Muscle of leg (tissue), 11 donors: Measurements from ENCODE around the gene CCDC12. TPM values are rescaled to one million over a fixed set of nuclear protein-coding genes. Genes with fewer than 3 reads are reported as not detected.

Experiments used
- DNase-seq: peaks from one replicate; pipeline ENCODE4 v3.0.0; 2013
- H3K27ac ChIP-seq: one replicate; pipeline ENCODE4 v1.5.1; 2013; ENCODE audit warnings: mild to moderate bottlenecking, low read length, control low read depth
- H3K27me3 ChIP-seq: one replicate; pipeline ENCODE4 v1.6.1; 2013; ENCODE audit warnings: low read length; ENCODE audit not compliant: control insufficient read depth, insufficient read depth
- H3K36me3 ChIP-seq: one replicate; pipeline ENCODE4 v1.6.1; 2013; ENCODE audit warnings: low read length; ENCODE audit not compliant: control insufficient read depth, insufficient read depth
- H3K4me1 ChIP-seq: one replicate; pipeline ENCODE4 v1.6.1; 2013; ENCODE audit warnings: low read length; ENCODE audit not compliant: control insufficient read depth, insufficient read depth
- H3K4me3 ChIP-seq: one replicate; pipeline ENCODE4 v1.5.1; 2013; ENCODE audit warnings: low read length, control low read depth
- H3K9me3 ChIP-seq: replicated peaks from 2 replicates; pipeline ENCODE4 v1.6.1; 2013; ENCODE audit warnings: low read depth, low read length; ENCODE audit not compliant: control insufficient read depth
- WGBS: methylation state at CpG from one replicate; pipeline ENCODE4 v1.1.5; 2013; ENCODE audit warnings: missing lambda C conversion rate; ENCODE audit not compliant: insufficient coverage; 5-methylcytosine and 5-hydroxymethylcytosine counted together
- polyA plus RNA-seq, 8 donors: library from polyadenylated mRNA; unstranded; fragments of 120-200 nt; gene quantifications; one replicate each; pipeline versions ENCODE4 v1.2.1 to v1.2.3, GENCODE V29; 2013; ENCODE audit warnings: inconsistent platforms in 1 of 8, low replicate concordance in 1 of 8; ENCODE audit not compliant: insufficient read length in 8 of 8, insufficient read depth in 1 of 8
- total RNA-seq: library from RNA; stranded (reverse); fragments of 120-200 nt; gene quantifications from one replicate; pipeline ENCODE4 v1.2.4, GENCODE V29; 2013

The CCDC12 gene
- total and polyA plus RNA-seq, 9 donors, result 37.7 to 56.4 (median 46.9) TPM

GRCh38 chr3:46930945-46931403 lies 45.6 kb downstream of the CCDC12 start:
- Histone ChIP-seq H3K4me3 (no peak overlapping the region), H3K27ac (peak overlapping the region; percentile 78), H3K27me3 (no peaks in the 10 kb centered on the region), H3K9me3 (no peaks in the 10 kb centered on the region), H3K4me1 (peaks cover 79% of the 10 kb centered on the region), H3K36me3 (peaks cover 21% of the 10 kb centered on the region)
- DNase-seq, result no peak
- no CpG with 5 or more reads among the region's 3 CpGs for whole genome bisulfite sequencing

- no peak overlapping the region for H3K4me3 ChIP-seq
- DNase-seq, result no peak
- peaks cover 22% of the 10 kb centered on the region for H3K36me3 ChIP-seq
- peaks cover 80% of the 10 kb centered on the region for H3K4me1 ChIP-seq
- 87% methylated on average over 8 of the region's 9 CpGs for WGBS
- H3K27me3 ChIP-seq, result no peaks in the 10 kb centered on the region
- no peaks in the 10 kb centered on the region for H3K9me3 ChIP-seq
- H3K27ac ChIP-seq, result peak overlapping the region; percentile 78
Measured at GRCh38 chr3:46930166-46930944, 46.2 kb downstream of the CCDC12 start.

DNA sequence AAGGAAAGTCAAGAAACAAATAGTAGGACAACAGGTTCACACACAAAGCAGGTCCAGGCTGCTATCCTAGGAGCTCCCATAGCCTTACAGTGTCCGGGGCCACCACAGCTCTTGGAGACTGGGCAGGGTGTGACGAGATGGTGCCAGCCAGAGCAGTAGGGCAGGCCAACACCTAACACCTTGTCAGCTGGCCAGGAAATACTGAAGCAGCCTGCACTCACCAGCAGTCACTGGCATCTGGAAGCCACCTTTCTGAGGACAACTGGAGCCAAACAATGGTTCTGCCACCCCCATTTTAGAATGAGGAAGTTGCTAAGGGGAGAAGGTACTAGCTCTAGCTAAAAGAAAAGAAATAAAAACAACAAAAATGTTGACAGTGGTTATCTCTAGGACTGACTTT lies 47.2 kb downstream of the CCDC12 start:
- H3K4me1 ChIP-seq, result peaks cover 76% of the 10 kb centered on the region
- DNase-seq, result no peak
- H3K4me3 ChIP-seq, result no peak overlapping the region
- WGBS, result 95% methylated on average over 2 of the region's 2 CpGs
- H3K9me3 ChIP-seq, result no peaks in the 10 kb centered on the region
- H3K36me3 ChIP-seq, result peaks cover 32% of the 10 kb centered on the region
- H3K27me3 ChIP-seq, result no peaks in the 10 kb centered on the region
- no peak overlapping the region for H3K27ac ChIP-seq

DNA sequence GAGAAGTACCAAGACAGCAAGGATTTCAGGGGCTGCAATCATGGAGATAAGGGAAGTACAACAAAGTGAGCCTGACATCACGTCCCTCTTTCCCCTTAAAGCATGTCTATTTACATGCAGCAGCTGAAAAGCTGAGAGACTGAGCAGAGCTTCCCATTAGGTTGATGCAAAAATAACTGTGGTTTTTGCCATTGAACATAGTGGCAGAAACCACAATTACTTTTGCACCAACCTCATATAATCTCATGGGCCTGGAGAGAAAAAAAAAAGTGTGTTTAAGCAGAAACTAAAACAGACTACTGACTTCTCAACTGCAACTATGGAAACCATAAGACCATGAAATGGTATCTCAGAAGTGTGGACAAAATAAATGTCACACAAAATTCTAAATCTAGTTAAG lies 48.3 kb downstream of the CCDC12 start:
- no CpG with 5 or more reads among the region's 1 CpG for WGBS
- Histone ChIP-seq H3K4me3 (no peak overlapping the region), H3K27me3 (no peaks in the 10 kb centered on the region), H3K36me3 (peaks cover 43% of the 10 kb centered on the region), H3K4me1 (peaks cover 68% of the 10 kb centered on the region), H3K9me3 (no peaks in the 10 kb centered on the region), H3K27ac (no peak overlapping the region)
- peak; percentile 58 for DNase-seq

GRCh38 chr3:46927718-46928073 lies 48.8 kb downstream of the CCDC12 start:
- no peaks in the 10 kb centered on the region for H3K27me3 ChIP-seq
- H3K4me3 ChIP-seq, result no peak overlapping the region
- H3K36me3 ChIP-seq, result peaks cover 48% of the 10 kb centered on the region
- no peaks in the 10 kb centered on the region for H3K9me3 ChIP-seq
- H3K4me1 ChIP-seq, result peaks cover 62% of the 10 kb centered on the region
- 100% methylated on average over 2 of the region's 6 CpGs for WGBS
- no peak for DNase-seq
- peak overlapping the region; percentile 93 for H3K27ac ChIP-seq

- Histone ChIP-seq H3K36me3 (peaks cover 54% of the 10 kb centered on the region), H3K4me1 (peaks cover 56% of the 10 kb centered on the region), H3K27ac (peak overlapping the region; percentile 93), H3K9me3 (no peaks in the 10 kb centered on the region), H3K4me3 (no peak overlapping the region), H3K27me3 (no peaks in the 10 kb centered on the region)
- WGBS, result 86% methylated on average over 11 of the region's 15 CpGs
- peak; percentile 62 for DNase-seq
Measured at GRCh38 chr3:46926871-46927717, 49.5 kb downstream of the CCDC12 start.

DNA sequence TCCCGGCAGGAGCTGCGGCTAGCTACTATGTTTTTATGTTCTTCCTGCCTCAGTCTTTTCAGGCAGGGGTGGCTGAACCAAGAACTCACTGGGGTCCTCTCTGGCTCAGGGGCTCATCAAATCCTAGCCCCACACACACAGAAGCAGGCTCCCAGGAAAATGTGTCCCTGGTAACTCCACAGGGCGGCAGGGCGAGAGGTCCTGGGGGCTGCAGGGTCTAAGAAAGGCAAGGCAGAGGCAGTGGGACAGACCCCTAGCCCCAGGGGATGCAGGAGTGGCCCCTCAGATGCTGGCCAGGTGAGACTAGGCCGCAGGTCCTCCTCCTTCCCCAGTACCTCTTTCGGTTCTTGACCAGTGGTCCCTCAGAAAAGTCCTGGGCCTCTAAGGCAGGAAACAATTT lies 50.1 kb downstream of the CCDC12 start:
- DNase-seq, result no peak
- Histone ChIP-seq H3K36me3 (peaks cover 61% of the 10 kb centered on the region), H3K4me3 (no peak overlapping the region), H3K4me1 (peaks cover 49% of the 10 kb centered on the region), H3K27ac (peak overlapping the region; percentile 93), H3K9me3 (no peaks in the 10 kb centered on the region), H3K27me3 (no peaks in the 10 kb centered on the region)
- WGBS, result 78% methylated on average over 3 of the region's 6 CpGs

- peaks cover 45% of the 10 kb centered on the region for H3K4me1 ChIP-seq
- H3K36me3 ChIP-seq, result peaks cover 65% of the 10 kb centered on the region
- peak; percentile 85 for DNase-seq
- H3K4me3 ChIP-seq, result no peak overlapping the region
- peak overlapping the region; percentile 93 for H3K27ac ChIP-seq
- 81% methylated on average over 6 of the region's 6 CpGs for WGBS
- no peaks in the 10 kb centered on the region for H3K27me3 ChIP-seq
- H3K9me3 ChIP-seq, result no peaks in the 10 kb centered on the region
Measured at GRCh38 chr3:46926039-46926438, 50.5 kb downstream of the CCDC12 start.

GRCh38 chr3:46925585-46925934 lies 51.0 kb downstream of the CCDC12 start:
- Histone ChIP-seq H3K27ac (peak overlapping the region; percentile 93), H3K27me3 (no peaks in the 10 kb centered on the region), H3K4me1 (peaks cover 40% of the 10 kb centered on the region), H3K9me3 (no peaks in the 10 kb centered on the region), H3K4me3 (no peak overlapping the region), H3K36me3 (peaks cover 67% of the 10 kb centered on the region)
- 82% methylated on average over 4 of the region's 5 CpGs for WGBS
- DNase-seq, result no peak

DNA sequence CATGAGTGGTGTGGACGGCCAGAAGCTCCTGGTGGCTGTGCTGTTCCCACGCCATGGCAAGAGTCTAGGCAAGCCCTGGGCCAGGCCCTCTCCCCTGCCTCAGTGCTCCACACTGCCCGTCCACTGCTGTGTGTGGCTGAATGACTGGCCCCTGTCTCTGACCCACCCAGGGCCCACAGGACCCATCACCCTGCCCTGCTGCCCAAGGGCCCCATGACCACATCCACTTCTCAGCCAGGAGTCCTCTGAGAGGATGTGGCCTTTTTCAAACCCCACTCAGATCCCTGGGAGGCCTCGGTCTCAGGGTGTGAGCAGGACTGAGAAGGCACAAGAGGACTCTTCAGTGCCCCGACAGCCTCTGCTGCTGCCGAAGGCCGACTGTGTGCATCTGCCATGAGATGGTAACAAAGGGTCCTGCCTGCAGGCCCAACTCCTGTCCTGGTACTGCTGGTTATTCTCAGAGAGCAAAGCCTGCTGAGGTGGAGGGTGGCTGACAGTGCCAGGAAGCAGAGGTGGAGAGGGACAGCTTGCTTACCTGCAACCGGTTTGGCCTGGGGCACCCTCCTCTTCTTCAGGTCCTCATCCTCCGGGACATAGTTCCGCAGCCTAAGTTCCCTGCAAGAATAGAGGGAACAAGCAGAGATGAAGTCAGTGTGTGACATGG lies 51.5 kb downstream of the CCDC12 start:
- H3K36me3 ChIP-seq, result peaks cover 72% of the 10 kb centered on the region
- no peak for DNase-seq
- H3K4me3 ChIP-seq, result no peak overlapping the region
- no peak overlapping the region for H3K27ac ChIP-seq
- H3K4me1 ChIP-seq, result peaks cover 35% of the 10 kb centered on the region
- 89% methylated on average over 8 of the region's 10 CpGs for WGBS
- no peaks in the 10 kb centered on the region for H3K9me3 ChIP-seq
- H3K27me3 ChIP-seq, result no peaks in the 10 kb centered on the region
